NCI-H345 treated with DMSO at 0.1 percent for 48 hours (cell line): Measurements from ENCODE around the gene EPHB1.
"Not testable (repeated sequence)": the region's sequence is repeated elsewhere in the genome, so short reads cannot be mapped to it uniquely, and the experiment has no call there.

Source experiments
- DNase-seq: peaks from one replicate; lab custom pipeline; 2025; ENCODE audit not compliant: unreplicated experiment; lab: John Stamatoyannopoulos, UW

EPHB1 gene

DNA sequence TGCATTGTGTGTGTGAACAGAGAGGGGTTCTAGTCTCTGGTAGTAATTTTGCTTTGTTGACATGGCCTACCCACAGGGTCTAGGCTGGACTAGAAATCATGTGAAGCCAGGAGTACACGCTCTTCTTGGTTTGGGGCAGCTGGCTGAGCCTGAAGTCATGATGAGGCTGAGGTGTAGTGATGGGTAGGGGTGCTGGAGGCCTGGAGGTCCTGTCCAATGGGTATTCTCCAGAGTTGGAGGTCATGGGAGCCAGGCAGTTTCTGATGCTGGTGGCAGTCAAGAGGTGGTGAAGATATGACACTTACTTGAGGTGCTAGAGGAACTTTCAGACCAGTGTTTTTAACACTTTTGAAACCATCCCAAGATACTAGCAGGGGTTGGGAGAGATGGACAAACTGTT lies 18.5 kb upstream of the EPHB1 start:
- DNase-seq, result no peak

DNA sequence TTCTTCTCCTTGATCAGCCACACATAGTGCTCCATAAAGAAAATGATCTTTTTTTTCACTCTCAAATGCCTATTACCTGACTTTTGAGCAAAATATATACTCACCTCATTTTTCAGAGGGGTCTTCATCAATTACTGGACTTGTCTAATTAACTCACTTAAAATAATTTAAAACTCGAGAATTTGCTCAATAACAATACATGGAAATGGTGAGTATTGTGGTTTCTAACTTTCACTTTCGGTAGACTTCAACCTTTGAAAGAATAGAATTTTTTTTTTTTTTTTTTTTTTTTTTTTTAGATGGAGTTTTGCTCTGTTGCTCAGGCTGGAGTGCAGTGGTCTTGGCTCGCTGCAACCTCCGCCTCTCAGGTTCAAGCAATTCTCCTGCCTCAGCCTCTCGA lies 17.7 kb upstream of the EPHB1 start:
- no peak for DNase-seq

DNA sequence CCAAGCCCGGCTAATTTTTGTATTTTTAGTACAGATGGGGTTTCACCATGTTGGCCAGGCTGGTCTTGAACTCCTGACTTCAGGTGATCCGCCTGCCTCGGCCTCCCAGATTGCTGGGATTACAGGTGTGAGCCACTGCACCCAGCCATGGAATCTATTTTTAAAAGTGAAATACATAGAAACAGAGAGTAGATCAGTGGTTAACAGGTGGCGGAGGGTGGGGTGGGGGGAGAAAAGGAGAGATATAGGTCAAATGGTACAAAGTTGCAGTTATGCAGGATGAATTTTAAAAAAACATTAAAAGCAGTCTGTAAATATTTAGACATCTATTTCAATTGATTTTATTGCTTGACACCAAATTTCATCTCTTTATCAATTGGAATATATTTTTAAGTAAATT lies 6.8 kb upstream of the EPHB1 start:
- not testable (repeated sequence) for DNase-seq

DNA sequence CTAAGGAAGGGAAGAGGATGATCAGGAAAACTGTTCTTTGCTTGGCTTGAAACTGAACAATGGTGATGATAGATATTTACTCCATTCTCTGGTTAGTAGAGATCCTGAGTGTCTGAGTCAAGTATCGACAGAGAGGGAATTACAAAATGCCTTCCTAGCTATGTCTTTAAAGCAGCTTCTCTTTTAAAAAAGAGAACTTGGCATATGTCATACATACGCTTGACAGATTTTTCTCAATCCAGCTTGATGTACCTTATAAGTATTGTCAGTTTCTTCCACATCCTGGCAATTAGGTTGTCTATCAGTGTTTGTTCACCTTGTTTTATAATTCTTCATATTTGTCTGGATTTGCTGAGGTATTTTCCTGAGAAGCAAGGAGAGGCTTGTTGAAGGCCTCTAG lies 5.0 kb upstream of the EPHB1 start:
- no peak for DNase-seq

DNA sequence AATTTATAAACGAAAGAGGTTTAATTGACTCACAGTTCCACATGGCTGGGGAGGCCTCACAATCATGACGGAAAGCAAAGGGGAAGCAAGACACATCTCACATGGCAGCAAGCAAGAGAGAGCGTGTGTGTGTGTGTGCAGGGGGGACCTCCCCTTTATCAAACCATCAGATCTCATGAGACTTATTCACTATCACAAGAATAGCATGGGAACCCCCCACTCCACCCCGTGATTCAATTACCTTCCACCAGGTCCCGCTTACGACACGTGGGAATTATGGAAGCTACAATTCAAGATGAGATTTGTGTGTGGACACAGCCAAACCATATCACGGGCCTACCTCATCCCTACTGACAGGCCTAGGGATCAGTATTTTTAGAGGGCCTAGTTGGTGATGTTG lies 3.1 kb upstream of the EPHB1 start:
- DNase-seq, result no peak

DNA sequence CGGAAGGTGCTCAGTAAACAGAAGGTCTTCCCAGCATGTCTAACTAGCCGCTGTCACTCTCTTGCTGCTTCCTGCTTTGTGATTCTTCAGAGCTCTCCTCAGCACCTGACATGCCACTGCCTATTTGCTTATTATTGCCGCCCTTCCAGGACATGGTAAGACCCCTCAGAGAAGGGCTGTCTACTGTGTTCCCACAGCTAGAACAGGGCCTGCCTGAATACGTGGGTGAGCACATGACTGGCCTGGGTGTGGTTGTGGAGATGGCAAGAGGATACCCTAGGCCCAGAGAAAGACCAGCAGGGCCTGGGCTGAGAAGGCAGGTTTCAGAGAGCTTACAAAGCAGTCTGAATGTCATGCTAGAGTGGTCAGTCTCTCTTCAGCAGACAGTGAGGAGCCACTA lies 2.4 kb upstream of the EPHB1 start:
- no peak for DNase-seq

DNA sequence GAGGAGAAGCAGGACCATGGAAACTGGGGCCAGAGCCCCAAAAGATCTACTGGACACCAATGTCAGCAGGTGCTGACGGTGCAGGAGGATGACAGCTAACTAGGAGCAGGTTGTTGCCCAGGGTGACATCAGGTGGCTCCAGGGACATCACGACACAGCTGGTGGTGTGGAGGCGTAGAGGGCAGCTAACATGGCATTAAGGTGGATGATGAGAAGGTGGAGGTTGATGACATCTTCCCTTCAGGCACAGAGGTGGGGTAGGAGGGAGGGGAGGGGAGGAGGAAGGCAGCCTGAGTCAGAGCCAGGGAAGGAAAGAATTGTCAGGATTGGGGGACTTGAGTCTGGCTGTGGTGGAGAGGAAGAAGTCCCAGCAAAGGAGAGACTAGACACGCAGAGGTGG lies 1.5 kb upstream of the EPHB1 start:
- no peak for DNase-seq

DNA sequence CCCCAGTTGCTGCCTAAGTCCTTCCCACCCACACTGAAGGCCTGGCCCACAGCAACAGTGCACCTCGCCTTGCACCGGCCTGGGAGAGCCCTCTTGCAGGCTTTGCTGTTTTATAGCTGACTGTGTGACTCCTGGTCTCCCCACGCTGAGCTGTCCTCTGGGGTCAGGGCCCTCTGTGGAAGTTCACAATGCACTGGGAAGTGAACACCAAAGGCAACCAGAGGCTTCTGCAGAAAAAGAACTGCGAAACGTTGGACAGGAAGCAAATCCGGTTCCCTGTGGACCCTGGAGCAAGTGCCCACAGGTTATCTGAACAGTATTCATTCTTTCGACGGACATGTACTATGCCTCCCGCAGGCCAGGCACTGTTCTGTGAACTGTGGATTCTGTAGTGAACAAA lies 737 bp upstream of the EPHB1 start:
- no peak for DNase-seq

DNA sequence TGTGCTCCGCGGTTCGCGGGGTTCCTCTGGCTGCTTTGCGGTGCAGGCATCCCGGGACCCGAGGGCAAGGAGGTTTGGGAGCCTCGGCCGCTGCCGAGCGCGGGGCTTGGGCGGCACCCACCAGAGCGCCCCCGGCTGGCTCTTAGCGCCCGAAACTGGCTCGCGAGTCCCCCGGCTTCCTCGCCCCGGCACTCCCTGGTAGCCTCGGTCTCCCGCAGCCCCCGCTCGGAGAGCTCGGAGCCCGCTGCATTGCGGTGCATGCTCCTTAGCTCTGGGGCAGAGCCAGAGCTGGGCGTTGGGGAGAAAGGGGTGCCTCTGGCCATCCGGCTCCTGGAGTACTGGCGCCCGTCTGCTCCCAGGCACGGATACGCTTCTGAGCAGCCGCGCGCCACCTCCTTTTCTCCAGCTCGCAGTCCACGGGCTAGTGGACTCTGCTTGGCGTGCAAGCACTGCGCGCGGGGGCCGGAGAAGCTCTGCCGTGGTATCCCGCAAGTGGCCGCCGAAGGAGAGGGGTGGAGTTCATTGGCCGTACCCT lies 753 bp downstream of the EPHB1 start:
- no peak for DNase-seq

DNA sequence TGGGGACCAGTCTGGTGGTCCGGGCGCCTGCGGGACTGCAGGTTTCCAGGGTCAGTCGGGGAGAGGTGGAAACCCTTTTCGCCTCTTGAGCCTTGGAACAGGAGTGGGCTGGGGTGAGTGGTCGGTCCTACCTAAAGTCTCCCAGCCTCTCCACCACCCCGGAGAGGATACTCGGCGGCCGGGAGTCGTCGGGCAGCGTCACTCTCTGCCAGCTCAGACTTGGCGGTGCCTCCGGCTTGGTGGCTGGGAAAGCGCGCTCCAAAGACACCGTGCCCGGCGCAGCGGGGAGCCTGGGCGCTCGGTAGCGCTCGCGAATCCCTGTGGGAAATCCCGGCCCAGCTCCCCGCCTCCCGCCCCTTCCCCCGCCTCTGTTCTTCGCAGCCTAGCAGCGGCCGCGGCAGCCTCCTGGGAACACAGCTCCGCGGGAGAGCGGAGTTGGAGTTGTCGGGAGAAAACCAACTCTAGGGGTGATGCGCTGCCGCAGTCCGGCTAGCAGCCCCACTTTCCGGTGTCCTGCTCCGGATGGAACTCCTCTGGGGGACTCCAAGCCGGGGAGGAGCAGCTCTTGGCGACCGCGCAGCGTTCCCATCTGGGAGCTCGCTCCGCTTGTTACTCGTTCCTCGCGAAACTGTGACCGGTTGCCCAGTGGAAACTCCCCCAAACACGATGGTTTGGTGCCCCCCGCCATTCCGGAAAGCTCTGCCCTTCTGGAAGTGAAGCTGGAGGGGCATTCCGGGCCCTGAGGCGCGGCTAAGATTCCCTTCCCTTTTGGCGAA lies 1.4 kb downstream of the EPHB1 start:
- peak; percentile 3 for DNase-seq

DNA sequence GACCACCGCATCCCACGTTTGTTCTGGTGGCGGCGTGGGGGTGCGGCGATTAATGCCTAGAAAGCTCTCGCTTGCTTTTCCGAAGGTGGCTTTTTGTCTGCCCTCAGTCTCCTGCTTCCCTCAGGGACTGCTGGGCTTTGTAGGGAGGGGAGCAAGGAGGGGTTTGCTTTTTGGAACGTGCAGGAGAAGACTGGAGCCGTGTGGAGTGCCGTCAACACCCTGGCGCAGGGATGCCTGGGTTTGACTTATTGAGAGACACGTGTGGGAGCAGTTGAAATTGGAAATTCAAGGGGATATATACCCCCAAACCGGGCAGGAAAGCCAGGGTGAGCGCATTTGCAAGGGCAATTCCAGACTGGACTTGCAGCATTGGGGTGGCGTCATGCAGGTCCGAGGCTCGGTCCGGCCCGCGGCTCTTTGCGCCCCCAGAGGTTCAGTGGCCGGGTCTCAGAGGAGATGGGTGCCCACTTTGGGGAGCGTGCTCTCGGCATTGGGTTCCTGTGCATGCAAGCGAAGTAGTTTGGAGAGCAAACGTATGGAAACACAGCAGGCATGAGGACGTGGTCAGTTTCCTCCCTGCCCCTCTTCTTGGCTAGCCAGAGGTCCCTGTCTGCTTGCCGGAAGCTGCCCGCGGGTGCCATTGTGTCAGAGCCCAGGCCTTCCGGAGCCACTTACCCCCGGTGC lies 2.1 kb downstream of the EPHB1 start:
- DNase-seq, result no peak

DNA sequence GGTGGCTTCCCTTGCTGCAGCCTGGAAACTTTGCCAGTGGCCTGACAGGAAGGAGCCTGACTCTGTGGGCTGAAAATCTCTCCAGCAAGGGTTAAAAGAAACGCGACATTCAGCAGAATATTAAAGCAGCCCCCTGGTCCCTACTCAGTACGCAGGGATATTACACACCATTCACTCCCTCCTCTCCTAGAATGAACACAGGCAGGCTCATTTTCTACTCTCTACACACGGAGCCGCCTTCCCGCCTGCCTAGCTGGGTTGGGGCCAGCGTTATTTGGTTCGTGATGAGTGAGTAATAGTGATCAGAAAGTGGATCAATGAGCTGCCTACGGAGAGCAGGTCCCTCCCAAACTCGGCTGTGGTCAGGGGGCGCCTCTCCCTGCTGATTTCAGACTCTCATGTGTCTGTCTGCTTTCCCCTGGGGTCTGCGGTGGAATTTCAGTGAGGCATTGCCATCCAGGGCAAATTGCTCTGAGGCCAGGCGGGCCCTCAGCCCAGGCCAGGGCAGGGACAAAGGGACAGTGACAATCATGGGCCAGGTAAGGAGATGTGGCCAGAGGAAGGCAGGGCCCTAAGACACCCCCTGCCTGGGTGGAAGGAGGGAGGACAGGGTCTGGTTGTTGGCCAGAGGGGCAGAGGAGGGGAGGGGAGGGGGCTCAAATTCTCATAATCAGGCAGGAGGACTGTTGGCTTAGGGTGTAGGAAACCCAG lies 2.8 kb downstream of the EPHB1 start:
- DNase-seq, result no peak

DNA sequence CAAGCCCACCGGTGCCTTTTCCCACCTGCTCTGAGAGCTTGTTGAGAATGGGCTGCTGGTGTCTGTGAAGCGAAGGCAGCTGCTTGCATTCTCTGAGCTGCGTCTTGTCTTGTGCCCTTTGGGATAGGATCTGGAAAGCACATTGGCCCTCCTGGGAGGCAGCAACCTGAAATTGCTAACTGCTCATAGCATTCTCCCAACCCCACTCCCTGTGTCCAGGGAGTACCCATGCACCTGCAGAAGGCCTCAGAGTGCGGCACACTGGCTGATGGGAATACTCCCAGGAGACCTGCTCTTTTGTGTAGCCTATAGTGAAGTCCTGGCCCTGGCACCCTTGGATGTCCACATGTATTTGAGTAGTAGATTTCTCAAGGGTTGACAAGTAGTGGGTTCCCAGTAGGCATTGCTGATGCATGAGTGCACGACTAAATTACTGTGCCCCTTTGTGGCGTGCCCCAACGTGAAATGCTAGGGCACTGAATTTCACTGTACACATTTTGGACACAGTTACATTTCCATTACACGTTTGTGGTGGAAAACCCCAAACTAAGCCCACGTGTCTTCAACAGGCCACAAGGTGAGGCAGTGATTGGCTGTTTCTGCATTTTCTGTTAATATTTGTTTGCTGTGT lies 3.7 kb downstream of the EPHB1 start:
- peak; percentile 10 for DNase-seq

DNA sequence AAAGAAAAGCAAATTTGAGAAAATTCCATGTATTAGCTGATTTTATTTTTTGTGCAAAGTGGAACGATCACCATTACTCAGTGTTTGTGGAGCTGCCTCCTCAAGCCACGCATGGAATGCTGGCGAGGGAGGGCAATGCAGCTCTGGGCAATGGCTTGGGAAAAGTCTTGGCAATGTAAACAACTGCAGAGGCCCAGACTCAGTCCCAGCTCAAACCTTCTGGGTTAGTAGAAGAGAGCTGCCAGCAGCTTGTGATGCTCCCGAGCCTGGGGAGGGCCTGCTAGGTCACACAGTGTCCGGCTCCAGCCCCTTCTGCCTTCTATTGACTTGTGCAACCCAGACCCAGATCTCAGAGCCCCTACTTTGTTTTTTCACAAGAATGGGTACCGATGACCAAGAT lies 4.3 kb downstream of the EPHB1 start:
- DNase-seq, result no peak

DNA sequence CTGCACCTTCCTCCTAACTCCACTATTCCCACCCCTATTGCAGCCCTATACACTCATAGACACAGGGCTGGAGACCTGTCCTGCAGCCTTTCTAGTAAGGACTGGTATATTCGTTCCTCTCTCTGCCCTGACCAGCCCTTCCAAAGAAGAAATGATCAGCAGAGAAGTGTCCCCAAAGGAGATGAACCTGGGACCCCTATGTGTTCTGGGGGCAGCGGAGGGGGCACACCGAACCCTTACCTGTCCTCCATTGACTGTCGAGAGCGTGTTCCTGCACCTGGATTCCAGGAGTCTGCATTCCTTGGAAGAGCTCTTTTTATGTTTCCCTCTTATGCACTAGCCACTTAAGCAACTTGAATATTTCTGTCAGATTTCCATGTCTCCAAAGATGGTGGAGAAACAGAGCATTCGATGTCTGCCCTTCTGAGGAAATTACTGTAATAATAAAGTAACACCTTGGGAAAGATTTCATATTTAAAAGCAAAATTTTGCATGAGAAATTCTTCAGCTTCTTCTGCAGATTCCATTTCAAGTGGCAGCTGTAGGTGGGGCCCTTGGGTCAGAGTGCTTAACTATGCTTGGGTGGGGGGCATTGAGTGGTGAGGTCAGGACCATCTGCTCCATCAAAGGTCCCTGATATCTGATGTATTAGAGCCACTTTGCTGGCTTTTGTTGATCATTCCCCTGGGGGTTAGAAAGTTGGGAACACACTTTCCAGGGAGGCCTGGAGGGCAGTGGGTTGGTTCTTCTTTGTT lies 6.3 kb downstream of the EPHB1 start:
- DNase-seq, result no peak

DNA sequence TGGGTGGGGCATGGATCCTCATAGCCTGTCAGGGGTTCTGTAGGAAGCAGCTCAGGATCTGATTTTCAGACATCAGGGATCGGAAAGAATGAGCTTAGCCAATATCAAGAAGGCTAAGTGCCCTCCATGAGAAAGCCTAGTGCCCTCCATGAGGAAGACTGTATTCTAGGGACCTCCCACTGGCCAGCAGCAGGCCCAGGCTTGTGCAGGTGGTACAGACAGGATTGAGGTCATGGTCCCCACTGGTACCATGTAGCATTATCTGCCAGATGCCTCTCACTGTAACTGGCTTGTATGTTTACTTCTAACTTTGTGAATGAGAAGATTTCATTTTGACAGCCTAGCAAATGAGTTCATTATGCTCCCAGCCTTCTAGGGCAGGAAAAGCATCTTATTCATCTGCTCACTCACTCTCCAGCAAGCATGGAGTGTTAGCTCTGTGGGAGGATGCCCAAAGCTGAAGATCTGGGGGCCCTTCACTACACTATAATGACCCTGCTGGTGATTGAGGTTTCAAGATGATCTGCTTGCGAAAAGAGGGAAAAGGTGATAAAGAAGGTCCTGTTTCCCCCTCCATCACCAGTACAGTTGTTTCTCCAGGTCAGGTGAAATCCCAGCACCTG lies 7.5 kb downstream of the EPHB1 start:
- DNase-seq, result no peak

DNA sequence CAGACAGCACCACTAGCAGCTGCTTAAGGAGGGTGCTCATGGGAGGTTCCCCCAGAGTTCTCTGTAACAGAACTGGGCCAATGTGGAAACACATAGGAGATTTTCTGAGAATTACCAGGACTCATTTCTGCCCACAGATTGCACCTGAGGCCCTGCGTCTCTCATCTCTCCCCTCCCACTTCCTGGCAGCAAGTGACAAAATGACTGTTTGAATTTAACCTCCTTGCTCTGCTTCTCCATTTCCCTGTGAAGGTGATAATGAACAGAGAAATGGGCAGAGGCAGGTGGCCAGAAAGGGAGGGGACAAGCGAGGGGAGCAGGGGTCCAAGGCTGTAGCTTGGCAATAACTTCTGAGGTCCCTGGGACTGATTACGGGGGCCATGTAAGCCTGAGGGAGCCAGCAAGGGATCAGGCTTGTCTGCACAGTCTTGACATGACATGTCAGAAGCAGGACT lies 8.0 kb downstream of the EPHB1 start:
- DNase-seq, result no peak

DNA sequence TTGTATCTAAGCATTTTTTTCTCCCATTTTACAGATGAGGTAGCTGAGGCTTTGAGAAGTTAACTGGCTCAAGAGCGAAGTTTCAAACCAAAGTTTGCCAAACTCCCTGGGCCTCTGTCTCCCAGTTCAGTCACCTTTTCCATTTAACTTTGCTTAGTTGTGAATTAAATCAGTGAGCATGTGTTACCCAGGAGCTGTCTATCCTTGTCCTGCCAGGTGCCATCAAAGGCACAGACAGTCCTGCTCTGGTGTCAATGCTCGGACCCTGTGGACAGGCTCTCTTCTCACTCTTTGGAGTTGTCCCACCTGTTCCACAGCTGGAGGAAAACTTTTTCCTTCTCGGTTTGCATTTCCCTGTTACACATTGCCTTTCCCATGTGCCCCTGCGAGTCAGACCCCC lies 8.6 kb downstream of the EPHB1 start:
- no peak for DNase-seq

DNA sequence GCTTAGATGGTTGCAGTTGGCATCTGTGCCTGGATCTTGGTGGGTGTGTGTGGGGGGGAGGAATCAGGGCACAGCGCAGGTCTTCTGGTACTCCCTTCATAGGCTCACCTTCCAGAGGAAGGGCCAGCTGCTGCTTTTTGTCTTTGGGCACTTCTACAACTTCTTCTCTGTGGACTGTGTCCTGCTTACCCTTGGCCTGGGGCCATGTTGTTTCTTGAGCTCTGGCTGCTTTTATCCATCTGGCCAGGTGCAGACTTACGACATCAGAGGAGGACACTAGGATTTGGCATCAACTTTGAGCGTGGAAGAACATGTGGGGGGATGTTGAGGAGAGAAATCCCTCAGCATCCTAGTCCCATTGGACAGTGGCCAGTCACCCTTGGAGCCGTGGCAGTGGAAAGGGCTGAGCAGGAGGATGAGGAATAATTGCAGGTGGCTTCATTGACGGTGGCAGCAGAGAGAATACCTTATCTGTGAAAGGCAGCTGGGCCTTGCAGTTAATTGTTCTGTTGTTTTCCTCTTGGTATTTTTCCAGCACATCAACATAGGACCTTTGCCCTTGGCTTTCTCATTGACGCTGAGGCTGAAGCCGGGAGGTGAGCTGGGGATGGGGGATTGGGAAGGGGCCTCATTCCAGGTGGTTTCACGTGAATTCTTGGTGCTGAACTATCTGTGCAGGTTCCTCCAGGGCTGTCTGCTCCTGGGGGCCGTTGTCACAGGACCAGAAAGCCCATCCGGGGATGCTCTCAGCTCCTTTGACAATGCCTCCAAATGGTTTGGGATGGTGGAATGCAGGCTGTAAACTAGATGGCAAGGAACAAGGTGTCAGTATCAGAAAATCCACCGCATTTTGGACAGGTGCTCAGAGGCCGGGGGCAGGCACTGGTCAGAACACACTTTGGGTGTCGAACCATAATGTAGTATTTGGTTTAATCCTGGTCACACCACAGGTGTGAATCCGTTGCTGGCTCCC lies 9.7 kb downstream of the EPHB1 start:
- DNase-seq, result no peak
